Activated T-helper 2 cell treated with anti-CD3 and anti-CD28 coated beads, Interferon-gamma antibody, Interleukin-2, Interleukin-4, amounts not matched to agents 10 μg/mL and 5 μg/mL and 100 μg/mL, durations not matched to agents 14 hours and 24 hours and 36 hours (primary cell): Measurements from ENCODE around the gene MIER3. TPM values are rescaled to one million over a fixed set of nuclear protein-coding genes. Genes with fewer than 3 reads are reported as not detected.

ENCODE experiments used
- total RNA-seq: library from RNA; stranded (reverse); gene quantifications from 2 replicates; pipeline ENCODE4 v1.2.3, GENCODE V29; 2022

Gene MIER3
- total RNA-seq, 1 donor from 2014 or later = 28.3 TPM

Other genes starting within 250 kb of the MIER3 start
- 19.9 and 20.7 TPM in 2 replicates for gene MAP3K1, start 136.6 kb downstream of the MIER3 start, total RNA-seq
- 11.0 and 13.1 TPM in 2 replicates for gene SETD9, start 42.5 kb downstream of the MIER3 start, total RNA-seq
- gene GPBP1, start 221.9 kb upstream of the MIER3 start, total RNA-seq = 87.4 and 92.0 TPM in 2 replicates